ENCODE data around the gene OARD1. TPM values are rescaled to one million over a fixed set of nuclear protein-coding genes. Genes with fewer than 3 reads are reported as not detected.

OARD1 gene
- total RNA-seq, 1 donor from 2014 or later: 27.2 TPM

DNA sequence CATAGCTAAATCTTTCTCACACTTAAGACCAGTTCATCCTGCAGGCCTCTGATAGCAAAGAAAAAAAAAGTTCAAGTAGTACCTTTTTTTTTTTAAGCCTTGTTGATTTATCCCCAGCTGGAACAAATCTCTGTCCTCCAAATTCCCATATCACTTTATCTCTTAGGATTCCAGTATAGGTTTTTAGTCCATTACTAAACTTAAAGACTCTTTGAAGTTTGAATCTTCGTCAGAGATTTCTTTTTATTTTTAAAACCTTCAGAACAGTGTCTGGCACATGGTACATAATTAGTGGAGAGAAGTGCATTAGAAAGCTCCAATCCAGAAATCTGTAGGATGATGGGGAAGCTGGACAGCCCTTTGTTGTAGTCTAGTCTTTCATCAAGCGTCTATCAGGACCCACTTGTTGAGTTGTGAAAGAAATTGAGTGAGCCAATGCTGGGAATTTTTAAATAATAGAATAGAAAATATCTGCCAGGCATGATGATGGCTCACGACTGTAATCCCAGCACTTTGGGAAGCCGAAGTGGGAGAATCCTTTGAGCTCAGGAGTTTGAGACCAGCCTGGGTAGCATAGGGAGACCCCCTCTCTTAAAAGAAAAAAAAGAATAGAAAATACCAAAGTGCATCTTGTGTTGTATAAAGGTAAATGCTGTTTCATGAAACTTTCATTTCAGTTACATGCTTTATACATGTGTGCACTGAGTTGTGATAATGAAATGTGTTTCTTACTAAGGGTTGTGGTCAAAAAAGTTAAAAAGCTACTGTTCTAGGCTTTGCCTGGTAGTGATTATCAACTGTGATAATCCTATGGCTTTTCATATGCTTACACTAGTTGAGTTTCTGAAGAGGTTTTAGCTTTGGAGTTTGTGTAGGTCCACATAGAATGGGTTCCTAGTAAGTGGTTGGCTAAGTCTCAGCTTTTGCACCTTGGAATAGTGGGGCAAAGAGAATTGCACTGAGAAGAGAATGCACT is 3.8 kb upstream of the OARD1 start:
- intact Hi-C loops (cut with micrococcal nuclease): loop anchor here (2.0 to 10.0 kb wide), 3 partner anchors 243 to 1699 kb away; no protein-coding TSS in a partner anchor

DNA sequence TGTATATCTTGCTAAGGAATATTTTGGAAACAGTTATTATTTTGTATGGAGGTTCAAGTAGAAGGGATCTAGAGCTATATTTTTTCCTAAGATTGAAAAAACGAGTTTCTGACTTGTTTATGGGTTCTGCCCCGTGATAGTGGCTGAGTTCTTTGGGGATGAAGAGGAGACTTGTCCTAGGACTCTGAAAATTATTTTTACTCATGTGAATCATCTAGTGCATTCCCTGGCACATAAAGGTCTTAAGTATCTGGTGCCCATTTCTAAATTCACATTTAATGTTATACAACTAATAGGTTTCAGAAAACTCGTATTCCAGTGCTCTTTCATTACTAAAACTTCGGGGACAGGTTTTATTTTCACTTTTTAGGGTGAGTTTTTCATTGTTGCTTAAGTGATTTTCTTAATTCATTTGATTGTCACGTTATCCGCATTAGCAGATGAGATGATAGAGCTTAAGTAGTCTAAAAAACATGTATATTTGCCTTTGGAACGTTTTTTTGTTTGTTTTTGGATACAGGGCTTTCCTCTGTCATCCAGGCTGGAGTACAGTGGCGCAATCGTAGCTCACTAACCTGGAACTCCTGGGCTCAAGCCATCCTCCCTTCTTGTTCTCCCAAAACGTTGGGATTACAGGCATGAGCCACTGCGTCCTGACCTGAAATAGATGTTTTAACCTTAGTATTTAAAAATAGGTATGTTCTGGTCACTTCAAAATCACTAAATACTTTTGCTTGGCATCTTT is 2.7 kb upstream of the OARD1 start:
- intact Hi-C loops (cut with micrococcal nuclease): loop anchor here (5.0 to 10.0 kb wide), 6 partner anchors 472 to 1963 kb away; partner anchors contain the start of genes FOXP4 and TAF8

DNA sequence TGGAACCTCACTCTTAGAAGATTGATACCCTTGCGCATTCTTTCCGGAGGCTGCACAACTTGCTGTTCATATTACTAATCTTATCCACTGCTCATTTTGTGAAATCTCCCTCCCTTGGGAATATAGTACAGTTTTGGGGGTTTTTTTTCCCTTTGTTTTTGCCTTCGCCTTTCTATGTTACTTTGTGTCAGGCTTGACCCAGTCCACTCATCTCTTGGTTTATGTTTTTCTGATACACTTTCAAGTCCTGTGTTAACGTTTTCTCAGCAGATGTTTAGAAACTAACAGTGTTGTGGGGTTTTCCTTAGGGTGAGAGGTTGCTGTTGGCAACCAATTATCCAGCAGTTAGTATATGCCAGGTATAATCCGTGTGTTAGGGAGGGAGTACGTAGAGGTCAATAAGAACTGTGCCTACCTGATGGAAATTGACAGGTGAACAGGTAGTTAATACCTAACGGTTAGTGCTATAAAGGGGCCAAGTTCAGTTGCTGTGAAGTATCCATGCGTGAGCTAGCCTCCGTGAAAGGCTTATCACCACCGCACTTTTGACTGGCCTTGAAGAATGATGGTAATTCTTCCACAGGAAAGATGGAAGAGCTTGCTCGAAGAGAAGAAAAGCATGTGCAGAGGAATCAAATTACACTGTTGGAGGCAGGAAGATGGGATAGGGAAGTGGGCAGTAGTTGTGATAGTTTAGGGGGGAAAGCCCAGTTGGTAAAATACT is 2.0 kb upstream of the OARD1 start:
- intact Hi-C loops (cut with micrococcal nuclease): loop anchor here (2.0 to 10.0 kb wide), 8 partner anchors 109 to 1962 kb away; partner anchors contain the start of genes FOXP4, TAF8 and TOMM6

DNA sequence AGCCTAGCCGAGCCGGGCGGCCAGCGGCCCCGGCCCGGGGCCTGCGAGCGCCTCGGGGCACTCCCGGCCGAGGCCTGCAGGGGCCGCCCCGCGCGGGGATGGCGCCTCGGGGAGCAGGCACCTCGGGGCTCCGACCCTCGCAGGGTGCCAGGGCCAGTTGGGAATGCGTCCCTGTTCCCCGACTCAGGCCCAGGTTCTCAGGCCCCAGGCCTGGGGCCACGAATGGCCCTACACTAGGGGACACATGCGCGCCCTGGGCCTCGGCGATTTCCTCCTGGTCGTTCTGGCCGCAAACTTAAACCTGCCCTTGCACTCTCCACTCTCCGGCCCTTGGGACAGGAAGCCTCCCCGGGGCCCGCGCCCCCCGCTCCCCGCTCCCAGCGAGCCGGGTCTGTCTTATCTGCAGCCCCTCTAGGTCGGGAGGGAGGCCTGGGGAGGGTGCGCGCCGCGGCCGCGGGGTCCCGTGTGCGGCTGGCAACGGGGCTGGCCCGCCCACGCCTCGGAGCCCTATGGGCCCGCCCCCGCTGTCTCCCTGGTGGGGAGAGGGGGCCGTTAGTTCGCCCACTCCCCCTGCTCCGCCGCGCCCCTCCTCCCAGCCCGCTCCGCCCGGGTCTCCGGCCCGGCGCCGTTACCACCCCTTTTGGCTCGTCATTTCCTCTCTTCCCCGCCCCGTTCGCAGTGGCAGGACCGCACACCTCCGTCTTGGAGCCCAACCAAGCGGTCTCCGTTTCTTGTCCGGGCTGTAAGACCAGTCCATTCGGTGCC is 1.2 kb upstream of the OARD1 start:
- intact Hi-C loops (cut with micrococcal nuclease): loop anchor here (2.0 to 10.0 kb wide), 8 partner anchors 109 to 1961 kb away; partner anchors contain the start of genes FOXP4, TAF8 and TOMM6

DNA sequence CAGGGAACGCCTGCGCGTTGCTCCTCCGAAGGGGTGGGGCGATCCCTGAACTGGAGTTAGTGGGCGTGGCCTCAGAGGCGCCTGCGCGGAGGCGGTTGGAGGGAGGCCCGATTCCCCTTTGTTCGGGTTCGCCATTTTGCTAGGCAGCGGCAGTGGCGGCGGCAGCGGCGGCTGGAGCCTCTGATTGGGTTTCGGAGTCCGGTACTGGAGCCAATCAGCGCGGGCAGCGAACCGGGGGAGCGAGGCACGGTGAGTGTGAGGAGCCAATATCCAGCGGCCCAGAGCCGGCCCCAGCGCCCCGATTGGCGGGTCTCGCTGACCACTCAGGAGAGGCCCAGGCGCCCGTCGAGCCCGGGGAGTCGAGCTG is 663 bp upstream of the OARD1 start, which contains the start of gene NFYA:
Gene NFYA (plus strand): TSS at position 139 of the 367 bp plus-strand sequence. CDS start 6,116 bp downstream, outside the sequence.
- intact Hi-C loops (cut with micrococcal nuclease): loop anchor here (1.0 to 10.0 kb wide), 10 partner anchors 46 to 1961 kb away; partner anchors contain the start of genes FOXP4, TAF8 and TOMM6

DNA sequence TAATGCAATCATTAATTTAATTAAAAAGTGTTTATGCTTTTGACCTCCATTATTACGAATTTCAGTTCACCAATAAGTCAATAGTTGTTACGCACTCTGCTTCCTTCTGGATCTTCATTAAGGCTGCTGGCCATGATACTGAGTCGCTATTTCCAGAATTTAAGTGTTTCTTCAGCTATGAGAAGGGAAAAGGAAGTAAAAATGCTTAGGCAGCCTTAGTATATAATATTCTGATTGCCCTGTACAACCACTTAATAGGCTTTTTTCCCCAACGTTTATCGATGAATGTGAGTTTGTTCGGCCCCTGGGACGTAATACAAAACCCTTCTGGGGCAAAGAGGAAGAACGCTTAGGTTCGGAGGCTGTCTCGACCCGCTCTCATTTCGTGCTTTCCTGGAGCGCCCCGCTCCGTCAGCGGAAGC is 644 bp downstream of the OARD1 start:
- intact Hi-C loops (cut with micrococcal nuclease): loop anchor here (5.0 to 10.0 kb wide), 5 partner anchors 476 to 1959 kb away; partner anchors contain the start of genes FOXP4 and TAF8

DNA sequence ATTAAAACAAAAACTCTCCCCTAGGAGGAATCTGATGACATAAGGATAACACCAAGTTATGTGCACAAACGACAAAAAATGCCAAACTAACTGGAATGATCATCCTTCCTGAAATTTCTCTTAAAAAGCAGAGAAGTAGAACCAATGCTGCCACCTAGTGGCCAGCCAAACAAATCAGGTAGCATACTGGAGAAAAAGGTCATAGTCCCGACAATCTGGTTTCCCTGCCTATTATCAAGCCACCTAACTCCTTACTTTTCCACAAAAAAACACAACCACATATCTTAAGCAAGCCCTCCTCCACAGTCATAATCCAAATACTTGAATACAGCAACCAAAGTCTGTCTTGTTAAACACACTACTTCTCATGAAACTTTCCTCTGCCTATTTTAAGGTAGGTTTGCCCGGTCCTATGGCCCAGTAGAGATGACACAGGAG is 5.3 kb downstream of the OARD1 start:
- intact Hi-C loops (cut with micrococcal nuclease): loop anchor here (1.0 kb wide), 2 partner anchors 40 to 61 kb away; no protein-coding TSS in a partner anchor

DNA sequence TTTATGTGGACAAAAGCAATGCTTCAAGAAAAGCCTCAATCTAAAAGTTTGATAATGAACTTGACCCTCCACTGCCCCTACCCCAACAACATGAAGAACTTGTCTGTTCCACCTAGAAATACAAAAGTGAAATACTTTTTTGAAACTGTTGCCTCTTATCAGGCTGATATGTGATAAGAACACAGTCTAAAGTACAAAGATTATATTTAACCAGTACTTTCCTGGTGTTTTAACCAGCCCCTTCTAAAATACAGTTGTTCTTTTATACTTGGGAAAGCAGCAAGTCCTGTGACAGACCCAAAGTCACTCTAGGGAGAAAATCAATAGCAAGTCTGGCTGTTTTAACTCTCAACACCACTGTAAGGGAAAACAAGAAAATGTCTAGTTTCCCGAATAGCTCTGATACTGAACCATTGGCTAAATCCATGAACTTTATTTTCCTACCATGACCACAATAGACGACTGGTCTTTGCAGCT is 6.6 kb downstream of the OARD1 start:
- intact Hi-C loops (cut with micrococcal nuclease): no loop called here

DNA sequence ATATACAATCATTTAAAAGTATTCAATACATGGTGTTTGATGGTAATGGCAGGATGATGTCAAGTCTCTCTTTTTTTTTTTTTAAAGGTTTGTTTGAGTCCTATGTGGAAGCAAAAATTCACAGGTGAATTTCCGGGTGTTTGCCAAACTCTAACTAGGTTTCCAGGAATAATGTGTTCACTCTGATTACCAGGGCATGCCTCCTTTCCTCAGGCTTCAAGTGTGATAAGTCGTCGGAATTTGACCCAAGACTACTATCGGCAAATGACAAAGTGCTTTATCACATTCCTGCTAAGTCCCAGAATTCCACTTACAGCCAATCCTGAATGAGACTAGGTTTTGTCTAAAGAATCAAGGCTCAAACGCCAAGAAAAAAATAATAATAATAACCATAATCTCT is 7.3 kb downstream of the OARD1 start:
- intact Hi-C loops (cut with micrococcal nuclease): no loop called here

DNA sequence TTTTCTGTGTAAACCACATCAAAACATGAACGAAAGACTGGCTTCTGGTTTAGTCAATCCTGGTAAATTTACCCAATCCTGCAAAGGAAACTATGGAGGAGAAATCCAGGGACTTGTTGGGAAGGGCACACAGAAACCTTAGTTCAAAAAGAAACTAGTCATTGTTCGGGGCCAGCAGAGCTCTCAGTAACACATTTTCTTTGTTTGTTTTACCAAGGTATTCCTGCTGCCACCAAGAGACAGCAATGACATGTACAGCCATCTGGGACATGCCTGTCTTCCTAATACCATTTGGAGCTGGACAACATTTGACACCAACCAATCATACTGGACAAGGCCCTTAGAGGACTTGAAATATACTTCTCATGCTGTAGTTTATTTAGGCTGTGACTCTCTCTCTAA is 8.3 kb downstream of the OARD1 start:
- intact Hi-C loops (cut with micrococcal nuclease): no loop called here

DNA sequence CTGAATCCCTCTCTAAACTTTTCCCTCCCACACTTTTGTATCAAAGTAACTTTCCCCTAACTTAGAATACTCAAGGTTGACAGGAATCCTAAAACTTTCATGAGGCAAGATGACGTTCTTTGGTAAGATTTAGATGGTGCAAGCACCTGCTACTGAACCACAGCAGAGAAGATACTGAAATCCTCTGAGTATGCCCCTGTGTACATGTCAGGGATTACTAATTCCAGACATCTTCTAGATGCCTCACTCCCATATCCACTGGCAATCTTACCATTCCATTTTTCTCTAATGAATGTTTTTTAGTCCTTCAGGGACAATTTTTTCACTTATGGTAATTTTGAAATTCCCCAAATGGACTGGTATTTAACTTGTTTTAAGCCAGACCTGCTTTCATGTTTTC is 10.1 kb downstream of the OARD1 start:
- intact Hi-C loops (cut with micrococcal nuclease): no loop called here

DNA sequence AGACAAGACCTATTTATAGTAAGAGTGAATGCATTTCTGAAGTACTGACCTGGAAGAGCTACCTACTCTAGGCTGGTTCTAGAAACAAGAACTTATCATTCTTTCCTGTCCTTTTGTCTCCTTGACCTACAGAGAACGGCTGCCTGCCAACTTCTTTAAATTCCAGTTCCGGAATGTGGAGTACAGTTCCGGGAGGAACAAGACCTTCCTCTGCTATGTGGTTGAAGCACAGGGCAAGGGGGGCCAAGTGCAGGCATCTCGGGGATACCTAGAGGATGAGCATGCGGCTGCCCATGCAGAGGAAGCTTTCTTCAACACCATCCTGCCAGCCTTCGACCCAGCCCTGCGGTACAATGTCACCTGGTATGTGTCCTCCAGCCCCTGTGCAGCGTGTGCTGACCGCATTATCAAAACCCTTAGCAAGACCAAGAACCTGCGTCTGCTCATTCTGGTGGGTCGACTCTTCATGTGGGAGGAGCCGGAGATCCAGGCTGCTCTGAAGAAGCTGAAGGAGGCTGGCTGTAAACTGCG is 10.9 kb downstream of the OARD1 start:
- intact Hi-C loops (cut with micrococcal nuclease): no loop called here

DNA sequence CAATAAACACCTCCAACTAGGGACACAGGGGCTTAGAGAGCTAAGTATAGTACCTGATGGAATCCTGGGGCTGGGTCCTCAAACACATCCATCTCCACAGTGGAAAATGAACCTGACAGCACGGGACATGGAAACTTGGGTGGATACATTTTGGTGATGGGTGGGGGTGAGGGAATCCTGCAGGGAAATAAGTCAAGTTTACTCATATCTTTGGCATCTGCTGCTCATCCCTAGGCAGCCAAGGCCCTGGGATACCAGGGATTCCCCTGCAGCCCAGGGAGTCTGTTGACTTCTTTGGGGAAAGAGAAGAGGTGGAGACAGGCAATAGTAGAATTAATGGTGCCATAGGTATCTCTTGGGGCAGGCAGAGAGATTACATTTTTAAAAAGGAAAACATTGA is 12.6 kb downstream of the OARD1 start:
- intact Hi-C loops (cut with micrococcal nuclease): no loop called here

DNA sequence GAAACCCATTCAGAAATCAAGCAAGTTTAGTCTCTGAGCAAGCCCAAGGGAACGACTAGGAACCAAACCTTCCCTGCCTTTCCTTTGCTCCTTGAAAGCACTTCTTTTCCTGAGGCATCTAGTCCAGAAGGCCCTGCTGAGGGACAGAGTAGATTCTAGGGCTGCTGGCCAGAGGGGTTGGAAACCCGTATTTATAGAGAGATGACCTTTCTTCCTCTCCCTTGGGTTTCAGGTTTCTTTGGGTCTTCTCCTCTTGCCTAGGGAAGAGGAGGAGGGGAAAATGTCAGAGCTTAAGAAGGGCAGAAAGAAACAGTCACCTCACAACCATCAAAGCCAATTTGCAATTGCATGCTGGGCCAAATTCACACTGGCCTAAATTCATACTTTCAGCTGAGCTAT is 13.4 kb downstream of the OARD1 start:
- intact Hi-C loops (cut with micrococcal nuclease): no loop called here

DNA sequence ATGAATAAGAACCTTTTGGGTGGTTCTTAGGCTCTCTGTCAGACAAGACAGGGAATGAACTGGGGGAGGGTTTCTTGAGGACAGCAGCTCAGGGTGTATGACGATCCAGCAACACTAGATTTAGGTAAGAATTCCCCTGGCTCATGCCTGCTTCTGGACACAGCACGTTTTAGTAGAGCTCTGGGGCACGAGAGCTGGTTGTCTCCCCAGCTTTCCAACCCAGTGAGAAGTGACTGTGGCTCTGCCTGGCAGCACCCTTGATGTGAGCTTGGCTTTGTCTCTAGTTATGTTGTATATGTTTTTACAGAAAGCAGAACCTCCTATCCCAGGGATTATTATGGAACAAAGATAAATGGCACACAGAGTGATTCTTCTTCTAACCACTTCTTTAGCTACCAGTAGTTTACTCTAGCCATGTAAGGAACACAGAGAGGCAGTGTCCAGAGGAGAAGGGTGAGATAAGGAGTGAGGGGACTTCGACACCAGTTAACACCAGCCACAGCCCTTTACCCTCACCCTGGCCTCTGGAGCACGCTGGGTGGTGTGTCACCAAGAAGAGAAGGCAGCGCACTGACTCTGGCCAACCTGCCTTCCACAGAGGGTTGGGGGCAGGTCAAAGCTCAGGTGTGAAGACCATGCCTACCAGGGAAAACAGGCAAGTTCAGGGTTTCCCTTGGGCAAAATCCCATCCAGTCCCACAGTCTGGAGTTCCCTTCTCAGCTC is 15.2 kb downstream of the OARD1 start:
- intact Hi-C loops (cut with micrococcal nuclease): no loop called here

DNA sequence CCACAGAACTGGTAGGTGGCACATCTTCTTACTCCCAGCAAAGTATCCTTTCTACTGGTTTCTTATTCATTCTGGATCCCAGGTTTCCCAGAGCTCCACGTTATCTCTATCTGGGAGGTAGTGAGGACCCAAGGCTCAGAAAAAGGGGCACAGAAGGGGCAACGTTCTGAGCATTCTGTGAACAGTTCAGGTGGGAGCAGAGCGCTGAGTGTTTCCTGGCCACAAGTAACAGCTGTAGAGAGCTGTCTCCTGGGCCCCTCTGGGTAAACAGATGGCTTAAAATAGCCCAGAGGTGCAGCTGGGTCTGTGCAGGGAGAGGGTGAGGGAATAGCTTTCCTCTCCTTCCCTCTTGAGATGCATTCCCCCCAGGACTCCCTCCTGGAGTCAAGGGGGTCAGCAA is 17.0 kb downstream of the OARD1 start:
- intact Hi-C loops (cut with micrococcal nuclease): no loop called here

DNA sequence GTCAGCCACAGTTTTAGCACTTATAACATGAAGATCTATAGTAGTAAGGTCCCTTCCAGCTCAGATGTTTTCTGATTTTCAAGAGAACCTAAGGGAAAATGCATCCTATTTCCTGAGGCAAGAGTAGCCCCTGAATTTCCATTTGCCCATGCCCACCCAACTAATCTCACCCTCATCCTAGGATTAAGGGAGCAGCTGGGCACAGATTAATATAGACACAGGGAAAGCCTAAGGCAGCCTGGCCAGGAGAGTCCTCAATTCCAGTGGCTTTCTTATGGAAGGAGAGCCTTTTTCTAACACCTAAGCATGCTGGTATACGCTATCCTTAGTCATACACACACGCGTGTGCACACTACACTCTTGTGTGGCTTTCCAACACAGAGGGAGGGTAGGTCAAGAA is 17.6 kb downstream of the OARD1 start:
- intact Hi-C loops (cut with micrococcal nuclease): no loop called here

DNA sequence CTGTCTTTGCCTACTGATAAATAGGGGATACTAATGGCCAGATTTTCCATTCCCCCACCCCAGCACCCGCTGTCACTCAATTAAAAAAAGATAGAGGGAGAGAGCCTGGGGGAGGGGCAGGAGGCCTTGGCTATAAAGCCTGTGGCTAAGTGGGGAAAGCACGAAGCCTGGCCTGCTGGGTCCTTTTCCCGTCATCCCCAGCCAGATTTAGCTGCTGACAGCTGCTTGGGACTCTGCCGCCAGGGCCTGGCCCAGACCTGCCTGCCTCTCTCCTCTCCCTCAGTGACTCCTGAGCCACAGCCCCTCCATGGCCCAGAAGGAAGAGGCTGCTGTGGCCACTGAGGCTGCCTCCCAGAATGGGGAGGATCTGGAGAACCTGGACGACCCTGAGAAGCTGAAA is 19.1 kb downstream of the OARD1 start, which contains the start of gene APOBEC2:
Gene APOBEC2 (plus strand): TSS at position 162 of the 400 bp plus-strand sequence. CDS start 146 bp downstream, at position 308.
- intact Hi-C loops (cut with micrococcal nuclease): no loop called here

DNA sequence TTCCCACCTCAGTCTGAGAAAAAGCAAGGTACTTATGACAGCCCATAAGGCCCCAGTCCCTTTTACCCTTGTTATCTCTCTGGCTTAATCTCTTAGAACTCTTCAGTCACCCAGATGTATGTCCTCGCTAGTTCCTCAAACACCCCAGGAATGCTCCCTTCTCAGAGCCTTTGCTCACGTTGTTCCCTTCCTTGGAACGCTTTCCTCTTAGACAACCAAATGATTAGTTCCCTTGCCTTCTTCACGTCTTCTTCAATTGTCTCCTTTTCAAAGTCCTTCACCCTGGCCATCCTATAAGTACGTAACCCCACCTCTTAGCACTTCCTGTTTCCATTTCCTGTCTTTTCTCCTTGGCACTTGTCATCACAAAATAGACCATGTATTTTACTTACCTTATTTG is 20.3 kb downstream of the OARD1 start:
- intact Hi-C loops (cut with micrococcal nuclease): loop anchor here (1.0 kb wide), 1 partner anchor 25 kb away; no protein-coding TSS in a partner anchor
